H1 (cell line): Measurements from ENCODE around the gene SLC9A3. TPM values are rescaled to one million over a fixed set of nuclear protein-coding genes. Genes with fewer than 3 reads are reported as not detected.
A peak's percentile ranks its signal among the peaks of the same experiment; 100 is the strongest.

Experiments
- CTCF ChIA-PET: fragments of 300-600 bp; sonication (Branson Sonifier 250); formaldehyde crosslinking; loops from one replicate; lab custom pipeline; 2021; ENCODE audit not compliant: partially characterized antibody; lab: Charles Lee
- POLR2A ChIA-PET: fragments of 300-600 bp; sonication (Branson Sonifier 250); formaldehyde crosslinking; loops from one replicate; lab custom pipeline; 2021; ENCODE audit warnings: inconsistent platforms; ENCODE audit not compliant: partially characterized antibody; lab: Charles Lee
- DNase-seq, 2 experiments: peaks; one replicate each; pipeline versions ENCODE4 v3.0.0 to v3.0.0-alpha.2; 2010 to 2022; ENCODE audit warnings: low spot score in 2 of 2, low read depth in 1 of 2, mixed read lengths in 1 of 2
- FAIRE-seq: peaks from 2 replicates; lab custom pipeline; 2011; peaks lifted over from hg19 to GRCh38; lab: Jason Lieb, UNC
- H2AFZ ChIP-seq: 2 replicates; pipeline ENCODE4 v1.8.1; 2012; ENCODE audit warnings: low read length, inconsistent platforms
- H2AK5ac ChIP-seq: 2 replicates; pipeline ENCODE4 v1.6.1; 2013; ENCODE audit warnings: low read depth, low read length
- H2BK120ac ChIP-seq: replicated peaks from 2 replicates; pipeline ENCODE3; 2013; ENCODE audit warnings: low read depth, low read length, inconsistent platforms
- H2BK12ac ChIP-seq: 2 replicates; pipeline ENCODE4 v1.6.1; 2013; ENCODE audit warnings: low read depth, low read length
- H2BK15ac ChIP-seq: 2 replicates; pipeline ENCODE4 v1.6.1; 2013; ENCODE audit warnings: low read length
- H2BK20ac ChIP-seq: 2 replicates; pipeline ENCODE4 v1.6.1; 2013; ENCODE audit warnings: low read length
- H2BK5ac ChIP-seq: 2 replicates; pipeline ENCODE4 v1.6.1; 2013; ENCODE audit warnings: low read depth, low read length
- H3K14ac ChIP-seq: 2 replicates; pipeline ENCODE4 v1.6.1; 2013; ENCODE audit warnings: inconsistent platforms; ENCODE audit not compliant: insufficient read length
- H3K18ac ChIP-seq: 2 replicates; pipeline ENCODE4 v1.6.1; 2013; ENCODE audit warnings: low read length; ENCODE audit errors: extremely low read depth
- H3K23ac ChIP-seq: 2 replicates; pipeline ENCODE4 v1.6.1; 2013; ENCODE audit warnings: inconsistent platforms; ENCODE audit not compliant: insufficient read length
- H3K23me2 ChIP-seq: 2 replicates; pipeline ENCODE4 v1.6.1; 2013; ENCODE audit warnings: low read depth, low read length
- H3K27ac ChIP-seq: 2 replicates; pipeline ENCODE4 v1.6.1; 2011; ENCODE audit warnings: low read depth, low read length, inconsistent platforms
- H3K27me3 ChIP-seq, 4 experiments: replicated peaks in 1 of 4; 1 replicate in 1 of 4; 2 replicates in 3 of 4; pipeline versions ENCODE4 v1.6.1 to v1.8.1; 2011 to 2013; ENCODE audit warnings: low read length in 3 of 4, mild to moderate bottlenecking in 3 of 4, inconsistent platforms in 2 of 4, mixed read lengths in 2 of 4, moderate library complexity in 1 of 4; ENCODE audit not compliant: control insufficient read depth in 3 of 4, insufficient read depth in 3 of 4; ENCODE audit errors: extremely low read depth in 1 of 4
- H3K36me3 ChIP-seq, 4 experiments: 2 replicates each; pipeline versions ENCODE4 v1.6.1 to v1.8.1; 2011 to 2013; ENCODE audit warnings: mild to moderate bottlenecking in 4 of 4, low read length in 3 of 4, moderate library complexity in 2 of 4, control low read depth in 1 of 4, inconsistent platforms in 1 of 4; ENCODE audit not compliant: insufficient read depth in 4 of 4, control insufficient read depth in 2 of 4
- H3K4ac ChIP-seq: replicated peaks from 2 replicates; pipeline ENCODE3; 2013; ENCODE audit warnings: low read length, low read depth, mixed read lengths, inconsistent platforms; ENCODE audit not compliant: insufficient read length
- H3K4me1 ChIP-seq, 4 experiments: replicated peaks in 1 of 4; 1 replicate in 1 of 4; 2 replicates in 3 of 4; pipeline versions ENCODE4 v1.6.1 to v1.8.1; 2011 to 2013; ENCODE audit warnings: low read length in 3 of 4, inconsistent platforms in 2 of 4, mixed read lengths in 1 of 4; ENCODE audit not compliant: insufficient read depth in 4 of 4, control insufficient read depth in 3 of 4
- H3K4me2 ChIP-seq, 2 experiments: 2 replicates each; pipeline versions ENCODE4 v1.6.1 to v1.8.1; 2011 to 2013; ENCODE audit warnings: low read depth in 2 of 2, low read length in 2 of 2, control low read depth in 1 of 2, inconsistent platforms in 1 of 2, mild to moderate bottlenecking in 1 of 2; ENCODE audit not compliant: insufficient read depth in 1 of 2
- H3K4me3 ChIP-seq, 4 experiments: fragments of 200-600, 300-600 bp in 1 of 4; sonication (generic), shearing (Covaris generic), sonication (Bioruptor Twin) in 1 of 4; 2 replicates each; pipeline versions ENCODE4 v1.5.1 to v1.8.1; 2011 to 2016; ENCODE audit warnings: low read length in 4 of 4, low read depth in 3 of 4, control low read depth in 2 of 4, inconsistent platforms in 2 of 4, mild to moderate bottlenecking in 2 of 4, mixed read lengths in 1 of 4, moderate library complexity in 1 of 4; ENCODE audit not compliant: insufficient read depth in 2 of 4; ENCODE audit errors: extremely low read depth in 1 of 4
- H3K56ac ChIP-seq: replicated peaks from 2 replicates; pipeline ENCODE3; 2013; ENCODE audit warnings: low read depth, mild to moderate bottlenecking, mixed read lengths, low read length, inconsistent platforms; ENCODE audit not compliant: insufficient read length
- H3K79me1 ChIP-seq: 2 replicates; pipeline ENCODE4 v1.6.1; 2013; ENCODE audit warnings: low read depth, low read length, control low read depth
- H3K79me2 ChIP-seq, 2 experiments: 2 replicates each; pipeline versions ENCODE4 v1.6.1 to v1.8.1; 2012 to 2013; ENCODE audit warnings: low read length in 2 of 2, mild to moderate bottlenecking in 2 of 2, inconsistent platforms in 1 of 2; ENCODE audit not compliant: insufficient read depth in 2 of 2, control insufficient read depth in 1 of 2
- H3K9ac ChIP-seq, 4 experiments: replicated peaks in 1 of 4; 1 replicate in 1 of 4; 2 replicates in 3 of 4; pipeline versions ENCODE4 v1.6.1 to v1.8.1; 2011 to 2013; ENCODE audit warnings: low read depth in 3 of 4, low read length in 3 of 4, control low read depth in 2 of 4, mild to moderate bottlenecking in 2 of 4, moderate library complexity in 2 of 4, inconsistent platforms in 1 of 4; ENCODE audit errors: extremely low read depth in 1 of 4
- H3K9me3 ChIP-seq, 2 experiments: 2 replicates each; pipeline versions ENCODE4 v1.6.1 to v1.8.1; 2012 to 2013; ENCODE audit warnings: mild to moderate bottlenecking in 2 of 2, moderate library complexity in 2 of 2, control low read depth in 1 of 2, inconsistent platforms in 1 of 2, low read depth in 1 of 2, low read length in 1 of 2, mixed read lengths in 1 of 2; ENCODE audit not compliant: insufficient read depth in 2 of 2
- H4K20me1 ChIP-seq, 2 experiments: replicated peaks in 1 of 2; 2 replicates each; pipeline versions ENCODE3 to v1.8.1; 2011 to 2013; ENCODE audit warnings: inconsistent platforms in 2 of 2, low read length in 2 of 2, mild to moderate bottlenecking in 1 of 2; ENCODE audit not compliant: insufficient read depth in 2 of 2, control insufficient read depth in 1 of 2
- H4K5ac ChIP-seq: 2 replicates; pipeline ENCODE4 v1.6.1; 2013; ENCODE audit warnings: low read length, low read depth, mixed read lengths, inconsistent platforms; ENCODE audit not compliant: insufficient read length
- H4K8ac ChIP-seq: 2 replicates; pipeline ENCODE4 v1.8.0; 2013; ENCODE audit warnings: mild to moderate bottlenecking, moderate library complexity, low read length, inconsistent platforms; ENCODE audit not compliant: insufficient read depth; ENCODE audit errors: extremely low read depth
- H4K91ac ChIP-seq: replicated peaks from 2 replicates; pipeline ENCODE3; 2013; ENCODE audit warnings: low read length, mixed read lengths, inconsistent platforms; ENCODE audit not compliant: insufficient read length
- CEBPB ChIP-seq: IDR thresholded peaks from 2 replicates; pipeline ENCODE4 v1.6.1; 2012; ENCODE audit warnings: low read depth, low read length
- CREB1 ChIP-seq: IDR thresholded peaks from 2 replicates; pipeline ENCODE4 v1.6.1; 2012; ENCODE audit warnings: inconsistent platforms
- FOSL1 ChIP-seq: IDR thresholded peaks from 2 replicates; pipeline ENCODE4 v1.6.1; 2011; ENCODE audit warnings: mild to moderate bottlenecking, low read depth, low read length, moderate library complexity; ENCODE audit not compliant: insufficient read depth
- HDAC6 ChIP-seq: IDR thresholded peaks from one replicate; pipeline ENCODE4 v1.7.1; 2012; ENCODE audit warnings: low read depth, mild to moderate bottlenecking, inconsistent platforms, low read length, moderate library complexity
- JUN ChIP-seq: IDR thresholded peaks from 2 replicates; pipeline ENCODE4 v1.6.1; 2011; ENCODE audit warnings: low read depth, mild to moderate bottlenecking, improper control_type of control experiment, low read length
- JUND ChIP-seq: IDR thresholded peaks from 2 replicates; pipeline ENCODE4 v1.6.1; 2011; ENCODE audit warnings: mild to moderate bottlenecking, improper control_type of control experiment, low read length
- KDM1A ChIP-seq: fragments of 200-600, 300-600 bp; sonication (generic); IDR thresholded peaks from 2 replicates; pipeline ENCODE4 v1.7.1; 2016; ENCODE audit warnings: mild to moderate bottlenecking, low read length, borderline replicate concordance
- POLR2A ChIP-seq, 2 experiments: IDR thresholded peaks; 1 replicate in 1 of 2; 2 replicates in 1 of 2; pipeline ENCODE4 v1.6.1; 2011; ENCODE audit warnings: low read depth in 2 of 2, low read length in 2 of 2, mild to moderate bottlenecking in 2 of 2; ENCODE audit errors: control extremely low read depth in 1 of 2
- RBBP5 ChIP-seq: IDR thresholded peaks from 2 replicates; pipeline ENCODE4 v1.7.1; 2012; ENCODE audit warnings: low read depth, mild to moderate bottlenecking, inconsistent platforms, low read length, moderate library complexity, borderline replicate concordance
- SIRT6 ChIP-seq: IDR thresholded peaks from one replicate; pipeline ENCODE4 v1.7.1; 2012; ENCODE audit warnings: low read length, inconsistent platforms
- SP1 ChIP-seq: IDR thresholded peaks from 2 replicates; pipeline ENCODE4 v1.6.1; 2011; ENCODE audit warnings: low read depth, low read length
- TEAD4 ChIP-seq: IDR thresholded peaks from 2 replicates; pipeline ENCODE4 v1.6.1; 2012; ENCODE audit warnings: low read depth, low read length, inconsistent platforms, mixed read lengths
- YY1 ChIP-seq: IDR thresholded peaks from 2 replicates; pipeline ENCODE4 v1.6.1; 2011; ENCODE audit warnings: low read depth, mild to moderate bottlenecking, low read length
- ZNF274 ChIP-seq: IDR thresholded peaks from 2 replicates; pipeline ENCODE4 v1.7.0; 2012; ENCODE audit warnings: low read length, borderline replicate concordance; ENCODE audit errors: extremely low read depth
- WGBS, 2 experiments: shearing (Covaris generic) in 1 of 2; methylation state at CpG; one replicate each; pipeline versions ENCODE4 v1.1.6 to v1.1.7; 2013 to 2015; ENCODE audit warnings: low lambda C conversion rate in 2 of 2, mixed read lengths in 2 of 2, inconsistent platforms in 1 of 2, low coverage in 1 of 2, missing lambda C conversion rate in 1 of 2; ENCODE audit not compliant: insufficient replicate concordance in 2 of 2, insufficient coverage in 1 of 2, insufficient read length in 1 of 2; ENCODE audit errors: extremely low coverage in 1 of 2, missing lambda C conversion rate in 1 of 2; 5-methylcytosine and 5-hydroxymethylcytosine counted together
- polyA plus RNA-seq, 7 experiments: library from polyadenylated mRNA; depleted of rRNA in 3 of 7; stranded (reverse) in 5 of 7; unstranded in 2 of 7; fragments of >200 nt in 5 of 7; fragments of 200-250 nt in 2 of 7; gene quantifications; 1 replicate in 5 of 7; 2 replicates in 1 of 7; 4 replicates in 1 of 7; pipeline versions ENCODE4 v1.2.1 to v1.2.3, GENCODE V29; 2011 to 2013; ENCODE audit warnings: missing spikeins in 2 of 7, mixed read lengths in 2 of 7
- total RNA-seq: library from RNA; stranded (reverse); fragmentation: NEBNext Ultra II Directional; extraction: Animal tissue kit (Norgen Biotek cat#: 25700); gene quantifications from 2 replicates; pipeline ENCODE4 v1.2.1, GENCODE V29; 2021
- TF ChIP-seq, protein P1 (sequence below): IDR thresholded peaks from 2 replicates; pipeline ENCODE4 v1.6.1; 2011; ENCODE audit warnings: low read length, improper control_type of control experiment

Gene SLC9A3
- total and polyA plus RNA-seq, 2 of the 8 experiments (the other 6 are each of a cell fraction or from before 2014, with no cell fraction given): 0.95 to 1.0 TPM

- Histone ChIP-seq H4K20me1 (peaks cover 2 to 16% of the 10 kb centered on the region in 2 experiments), H4K8ac (no peak overlapping the region), H3K9me3 (no peaks in the 10 kb centered on the region), H2BK5ac (no peak overlapping the region), H3K27ac (no peak overlapping the region), H4K91ac (no peak overlapping the region), H3K4ac (no peak overlapping the region), H3K4me2 (peak overlapping the region; percentile 77 to 100; a peak in 2 of 4 replicates), H2AFZ (no peak overlapping the region), H2BK15ac (no peak overlapping the region), H4K5ac (no peak overlapping the region), H3K23me2 (peaks cover 13% of the 10 kb centered on the region; the same call in 1 of the 2 replicates), H3K79me1 (peaks cover 9% of the 10 kb centered on the region; the same call in 1 of the 2 replicates), H2BK20ac (no peak overlapping the region), H3K4me3 (peak overlapping the region in 1 of 4 experiments; percentile 94; a peak in 1 of 8 replicates), H2BK12ac (no peak overlapping the region), H3K18ac (no peak overlapping the region), H3K36me3 (peaks cover 10 to 21% (median 16%) of the 10 kb centered on the region in 4 experiments), H3K9ac (no peak overlapping the region), H3K4me1 (peaks cover 0 to 12% (median 8%) of the 10 kb centered on the region in 4 experiments; a peak in 5 of 7 replicates), H3K79me2 (peaks cover 0 to 8% of the 10 kb centered on the region in 2 experiments; a peak in 1 of 4 replicates), H3K23ac (no peak overlapping the region), H2BK120ac (no peak overlapping the region), H2AK5ac (no peak overlapping the region), H3K56ac (no peak overlapping the region), H3K27me3 (peaks cover 0 to 4% (median 0%) of the 10 kb centered on the region in 4 experiments; a peak in 2 of 7 replicates), H3K14ac (no peak overlapping the region)
- CTCF ChIA-PET: interaction anchor here (0.8 to 2.6 kb wide), 4 partner anchors 9 to 30 kb away, joined by 3 to 10 read pairs (median 6); no protein-coding TSS in a partner anchor
- TF ChIP-seq FOSL1 (no peak), ZNF274 (no peak), POLR2A (IDR thresholded peaks at IDR 0.05; ENCODE audit: control extremely low read depth in 1 of 2, low read depth in 2 of 2, low read length in 2 of 2) (no peak), RBBP5 (no peak), HDAC6 (no peak), SP1 (no peak), YY1 (no peak), SIRT6 (no peak), KDM1A (no peak), CEBPB (no peak), JUN (no peak), TEAD4 (no peak), CREB1 (no peak), JUND (no peak)
- TF ChIP-seq, protein P1, sequence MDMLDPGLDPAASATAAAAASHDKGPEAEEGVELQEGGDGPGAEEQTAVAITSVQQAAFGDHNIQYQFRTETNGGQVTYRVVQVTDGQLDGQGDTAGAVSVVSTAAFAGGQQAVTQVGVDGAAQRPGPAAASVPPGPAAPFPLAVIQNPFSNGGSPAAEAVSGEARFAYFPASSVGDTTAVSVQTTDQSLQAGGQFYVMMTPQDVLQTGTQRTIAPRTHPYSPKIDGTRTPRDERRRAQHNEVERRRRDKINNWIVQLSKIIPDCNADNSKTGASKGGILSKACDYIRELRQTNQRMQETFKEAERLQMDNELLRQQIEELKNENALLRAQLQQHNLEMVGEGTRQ: no peak
- 88% methylated on average over 8 of the region's 8 CpGs; no CpG with 5 or more reads in 1 of the 2 experiments for WGBS, 2 experiments
- no peak for DNase-seq
- no peak for FAIRE-seq
- POLR2A ChIA-PET: no interaction called here
Observed at GRCh38 chr5:444226-444625, 80.0 kb downstream of the SLC9A3 start.
